Measurements from ENCODE around the gene MALAT1.

Gene MALAT1

DNA sequence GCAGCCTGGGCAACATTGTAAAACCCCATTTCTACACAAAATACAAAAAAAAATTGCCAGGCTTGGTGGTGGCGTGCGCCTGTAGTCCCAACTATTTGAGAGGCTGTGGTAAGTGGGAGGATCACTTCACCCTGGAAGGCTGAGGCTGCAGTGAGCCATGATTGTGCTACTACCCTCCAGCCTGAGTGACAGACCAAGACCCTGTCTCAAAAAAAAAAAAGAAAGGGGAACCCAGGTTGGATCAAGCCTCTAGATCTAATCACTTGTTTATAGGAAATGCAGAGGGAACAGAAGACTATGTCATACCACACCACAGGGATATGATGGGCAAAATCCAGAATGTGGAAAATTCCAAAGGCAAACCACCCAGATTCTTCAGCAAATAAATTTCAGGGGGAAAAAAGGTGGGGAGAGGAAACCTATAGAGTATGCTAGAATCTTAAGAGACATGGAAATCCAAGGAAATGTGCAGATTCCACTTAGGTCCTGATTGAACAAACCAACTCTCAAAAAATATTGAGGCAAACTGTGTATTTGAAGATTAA lies 16.5 kb upstream of the MALAT1 start:
- Histone ChIP-seq H3K27me3 (replicated peaks; ENCODE audit: control insufficient read depth, insufficient read depth, low read length) (no peaks in the 10 kb centered on the region), H3K4me3 (ENCODE audit: low read length) (no peak overlapping the region), H3K36me3 (ENCODE audit: control insufficient read depth, insufficient read depth, low read length, severe bottlenecking) (no peaks in the 10 kb centered on the region), H3K9me3 (ENCODE audit: control insufficient read depth, low read length) (no peaks in the 10 kb centered on the region), H3K4me1 (ENCODE audit: control insufficient read depth, insufficient read depth, low read length) (peaks cover 76% of the 10 kb centered on the region), H3K9ac (ENCODE audit: low read length) (peak overlapping the region; percentile 73)
- no peak for DNase-seq (ENCODE audit: low read depth)

DNA sequence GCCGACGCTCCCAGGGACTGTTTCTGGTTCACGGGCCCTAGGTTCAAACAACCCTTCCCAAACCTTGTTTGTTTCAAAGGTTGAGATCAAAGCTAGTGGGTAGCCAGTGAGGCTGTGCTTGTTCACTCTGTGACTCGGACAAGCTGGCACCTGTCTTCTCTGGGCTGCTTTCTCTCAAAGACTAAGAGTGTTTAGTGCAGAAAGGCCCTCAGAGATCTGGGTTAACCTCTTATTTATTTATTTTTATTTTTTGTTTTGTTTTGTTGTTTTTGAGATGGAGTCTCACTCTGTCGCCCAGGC lies 13.0 kb upstream of the MALAT1 start:
- Histone ChIP-seq H3K4me1 (ENCODE audit: control insufficient read depth, insufficient read depth, low read length) (peaks cover 76% of the 10 kb centered on the region), H3K4me3 (ENCODE audit: low read length) (peak overlapping the region; percentile 25)
- peak; percentile 27 for DNase-seq (ENCODE audit: low read depth)

DNA sequence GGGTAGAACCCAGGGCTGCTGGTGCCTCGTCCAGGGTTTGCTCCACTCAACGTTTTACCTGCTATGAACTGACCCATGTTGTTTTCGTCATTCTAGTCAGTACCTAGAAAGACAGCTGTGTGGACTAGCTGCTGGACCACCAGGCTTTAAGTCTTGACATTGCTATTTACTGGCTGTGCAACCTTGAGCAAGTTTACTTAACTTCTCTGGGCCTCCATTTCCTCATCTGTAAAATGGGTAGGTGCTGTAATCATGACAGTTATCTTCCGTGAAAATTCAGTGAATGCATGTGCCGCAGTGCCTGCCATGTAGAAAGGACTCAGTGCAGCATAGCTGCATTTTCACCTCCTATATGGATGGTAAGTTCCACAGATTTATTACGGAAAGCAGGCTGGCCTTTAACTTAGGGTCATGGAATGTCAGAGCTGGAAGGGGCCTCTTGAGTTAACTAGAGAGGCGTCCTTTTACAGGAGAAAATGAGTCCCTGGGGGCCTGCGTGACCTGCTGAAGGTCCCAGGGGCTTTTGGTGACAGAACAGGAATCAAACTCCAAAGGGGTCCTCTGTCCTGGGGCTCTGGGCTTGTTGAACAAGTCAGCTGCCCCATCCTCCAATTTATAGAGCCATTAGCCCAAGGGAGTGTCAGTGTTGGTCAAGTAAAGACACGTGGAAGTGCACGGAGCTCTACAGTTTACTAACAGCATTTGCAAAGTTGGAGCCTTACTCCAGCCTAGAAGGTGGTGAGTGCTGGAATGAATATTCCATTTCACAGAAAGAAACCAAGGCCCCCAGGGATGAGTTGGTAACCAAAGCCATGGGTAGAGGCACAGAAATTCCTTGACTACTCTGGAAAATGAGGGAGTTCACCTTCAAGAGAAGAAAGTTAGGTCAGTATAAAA lies 12.0 kb upstream of the MALAT1 start:
- Histone ChIP-seq H3K4me3 (ENCODE audit: low read length) (peak overlapping the region; percentile 60), H3K9me3 (ENCODE audit: control insufficient read depth, low read length) (no peaks in the 10 kb centered on the region), H3K9ac (ENCODE audit: low read length) (peak overlapping the region; percentile 91), H3K36me3 (ENCODE audit: control insufficient read depth, insufficient read depth, low read length, severe bottlenecking) (no peaks in the 10 kb centered on the region), H3K4me1 (ENCODE audit: control insufficient read depth, insufficient read depth, low read length) (peaks cover 80% of the 10 kb centered on the region), H3K27me3 (replicated peaks; ENCODE audit: control insufficient read depth, insufficient read depth, low read length) (no peaks in the 10 kb centered on the region)
- no peak for DNase-seq (ENCODE audit: low read depth)

More for the DNA sequence above, 13.0 kb upstream of the MALAT1 start:
- Histone ChIP-seq H3K9me3 (ENCODE audit: control insufficient read depth, low read length) (no peaks in the 10 kb centered on the region), H3K9ac (ENCODE audit: low read length) (peak overlapping the region; percentile 91), H3K27me3 (replicated peaks; ENCODE audit: control insufficient read depth, insufficient read depth, low read length) (no peaks in the 10 kb centered on the region), H3K36me3 (ENCODE audit: control insufficient read depth, insufficient read depth, low read length, severe bottlenecking) (no peaks in the 10 kb centered on the region)

DNA sequence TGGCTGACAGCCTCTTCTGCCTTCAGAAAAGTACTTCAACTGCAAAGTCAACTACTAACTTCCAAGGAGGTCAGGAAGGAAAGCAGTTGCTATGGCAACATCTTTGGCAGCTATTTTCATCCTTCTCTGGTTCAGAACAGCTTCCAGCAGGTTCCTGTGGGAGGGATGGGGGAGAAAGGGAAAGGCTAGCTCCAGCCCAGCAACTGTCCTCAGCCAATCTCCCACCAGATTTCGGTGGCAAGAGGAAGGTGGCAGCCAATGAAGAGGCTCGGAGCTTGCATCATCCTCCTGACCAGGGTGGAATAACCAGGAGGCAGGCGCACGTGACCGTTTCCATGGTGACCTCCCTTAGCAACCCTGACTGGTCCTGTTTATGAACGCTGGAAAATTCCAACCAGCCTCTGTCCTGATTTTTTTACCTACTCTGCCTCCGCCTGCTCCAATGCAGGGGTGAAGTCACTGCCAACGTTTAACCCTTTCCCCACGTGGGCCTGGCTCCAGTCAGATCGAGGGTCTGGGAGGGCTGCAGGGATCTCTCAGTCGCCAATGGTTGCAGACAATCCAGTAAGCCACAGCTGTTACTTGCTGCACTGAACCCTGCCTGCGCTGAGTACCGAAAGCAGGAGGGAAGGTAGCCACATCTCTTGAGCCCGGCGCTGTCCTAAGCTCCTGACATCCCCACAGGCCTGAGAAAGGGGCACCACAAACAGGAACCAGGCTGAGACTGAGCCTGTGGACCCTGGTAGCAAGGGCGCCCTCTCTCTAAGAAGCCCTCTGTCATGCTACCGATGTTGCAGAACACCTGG lies 11.2 kb upstream of the MALAT1 start:
- H3K4me1 ChIP-seq (ENCODE audit: control insufficient read depth, insufficient read depth, low read length): peaks cover 83% of the 10 kb centered on the region
- H3K27me3 ChIP-seq (replicated peaks; ENCODE audit: control insufficient read depth, insufficient read depth, low read length): no peaks in the 10 kb centered on the region
- peak; percentile 100 for DNase-seq (ENCODE audit: low read depth)
- H3K9ac ChIP-seq (ENCODE audit: low read length): peak overlapping the region; percentile 94
- H3K36me3 ChIP-seq (ENCODE audit: control insufficient read depth, insufficient read depth, low read length, severe bottlenecking): no peaks in the 10 kb centered on the region
- H3K4me3 ChIP-seq (ENCODE audit: low read length): peak overlapping the region; percentile 60
- H3K9me3 ChIP-seq (ENCODE audit: control insufficient read depth, low read length): no peaks in the 10 kb centered on the region

DNA sequence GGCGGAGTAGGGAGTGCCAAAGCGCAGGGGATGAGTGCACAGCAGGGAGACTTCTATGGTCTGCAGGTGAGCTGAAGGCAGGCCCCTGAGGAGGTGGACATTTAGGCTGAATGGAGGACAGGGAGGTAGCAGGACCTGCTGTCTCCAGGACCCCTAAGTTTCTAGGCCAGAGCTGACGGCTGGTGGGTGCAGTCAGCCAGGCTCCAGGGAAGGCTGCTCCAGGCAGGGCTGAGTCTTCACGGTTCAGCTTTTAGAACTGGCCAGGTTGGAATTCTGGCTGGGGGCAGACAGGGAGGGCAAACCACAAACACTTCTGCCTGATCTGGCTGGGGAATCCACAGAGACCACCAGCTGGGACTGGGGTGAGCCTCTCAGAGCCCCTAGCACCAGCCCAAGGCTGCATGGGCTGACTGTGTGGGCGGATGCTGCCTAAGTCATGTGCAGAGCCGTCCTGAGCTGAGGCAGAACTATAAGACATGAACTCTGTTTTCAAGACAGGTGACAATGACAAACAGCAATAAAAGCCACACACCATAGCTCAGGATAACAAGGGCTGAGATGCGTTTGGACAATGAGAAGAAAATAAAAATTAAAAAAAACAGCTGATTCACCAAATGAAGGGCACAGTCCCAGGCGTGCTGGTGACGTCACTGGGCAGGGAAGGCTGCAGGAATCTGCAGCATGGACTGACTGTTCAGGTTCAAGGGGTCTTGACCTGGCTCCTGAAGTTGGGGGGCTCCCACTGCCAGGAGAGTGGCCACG lies 10.4 kb upstream of the MALAT1 start:
- no peaks in the 10 kb centered on the region for H3K36me3 ChIP-seq (ENCODE audit: control insufficient read depth, insufficient read depth, low read length, severe bottlenecking)
- no peaks in the 10 kb centered on the region for H3K27me3 ChIP-seq (replicated peaks; ENCODE audit: control insufficient read depth, insufficient read depth, low read length)
- peaks cover 91% of the 10 kb centered on the region for H3K4me1 ChIP-seq (ENCODE audit: control insufficient read depth, insufficient read depth, low read length)
- peak overlapping the region; percentile 58 for H3K4me3 ChIP-seq (ENCODE audit: low read length)
- DNase-seq (ENCODE audit: low read depth): peak; percentile 73
- H3K9ac ChIP-seq (ENCODE audit: low read length): peak overlapping the region; percentile 94
- no peaks in the 10 kb centered on the region for H3K9me3 ChIP-seq (ENCODE audit: control insufficient read depth, low read length)

DNA sequence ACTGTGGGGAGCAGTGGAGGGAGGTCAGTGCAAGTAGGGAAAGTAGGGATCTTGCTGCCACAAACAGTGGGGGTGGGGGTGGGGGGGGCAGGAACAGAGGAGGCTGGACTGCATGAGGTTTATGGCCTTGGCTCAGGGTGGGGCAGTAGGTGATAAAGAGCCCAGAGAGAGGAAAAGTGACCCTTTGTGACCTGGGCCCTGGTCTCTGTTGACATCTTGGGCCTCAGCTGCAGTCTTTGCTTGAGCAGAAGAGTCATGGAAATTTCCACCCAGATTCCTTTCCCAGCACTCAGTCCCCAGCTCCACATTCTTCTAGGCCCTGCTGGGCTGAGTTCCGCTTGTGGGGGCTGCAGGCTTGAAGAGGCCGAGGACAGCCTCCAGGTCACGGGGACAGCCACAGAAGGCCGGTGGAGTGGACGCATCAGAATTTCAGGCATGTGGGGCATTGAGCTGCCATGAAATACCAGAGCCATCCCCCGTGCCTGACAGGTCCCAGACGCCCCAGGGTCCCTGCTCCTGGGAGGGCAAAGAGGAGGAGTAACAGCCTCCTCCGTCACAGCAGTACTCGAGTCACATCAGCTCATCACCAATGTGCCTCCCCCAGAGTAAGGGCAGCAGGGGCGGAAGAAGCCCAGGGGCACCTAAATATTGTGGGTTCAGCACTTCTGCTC lies 9.7 kb upstream of the MALAT1 start:
- Histone ChIP-seq H3K9me3 (ENCODE audit: control insufficient read depth, low read length) (no peaks in the 10 kb centered on the region), H3K36me3 (ENCODE audit: control insufficient read depth, insufficient read depth, low read length, severe bottlenecking) (no peaks in the 10 kb centered on the region), H3K4me1 (ENCODE audit: control insufficient read depth, insufficient read depth, low read length) (peaks cover 93% of the 10 kb centered on the region), H3K4me3 (ENCODE audit: low read length) (peak overlapping the region; percentile 58), H3K27me3 (replicated peaks; ENCODE audit: control insufficient read depth, insufficient read depth, low read length) (no peaks in the 10 kb centered on the region), H3K9ac (ENCODE audit: low read length) (peak overlapping the region; percentile 94)
- DNase-seq (ENCODE audit: low read depth): peak; percentile 86

DNA sequence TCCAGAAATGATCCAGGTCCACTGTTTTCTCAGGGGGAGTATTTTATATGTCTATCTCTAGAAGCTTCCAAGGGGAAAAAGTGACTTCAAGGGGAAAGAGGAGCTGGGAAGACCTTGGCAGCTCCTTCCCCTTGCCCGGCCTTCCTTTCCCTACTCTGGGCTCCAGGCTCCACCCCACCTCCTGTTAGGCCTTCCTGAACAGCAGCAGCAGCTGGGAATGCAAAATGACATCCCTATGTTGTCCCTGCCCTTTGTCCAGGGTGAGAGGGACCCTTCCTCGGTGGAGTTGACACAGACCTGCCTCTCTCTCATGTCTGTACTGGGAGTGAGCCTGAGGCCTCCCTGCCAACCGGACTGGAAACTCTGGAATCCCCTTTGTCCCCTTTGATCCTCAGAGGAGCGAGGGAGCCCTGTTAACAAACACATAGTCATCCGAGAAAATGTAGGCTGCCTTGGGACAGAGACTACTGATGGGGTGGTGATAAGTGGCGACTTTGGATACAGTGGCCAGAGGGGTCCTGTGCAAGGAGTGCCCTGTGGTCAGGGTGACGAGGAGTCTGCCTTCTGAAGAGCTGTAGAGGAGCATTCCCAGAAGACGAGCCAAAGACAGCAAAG lies 9.0 kb upstream of the MALAT1 start:
- Histone ChIP-seq H3K4me3 (ENCODE audit: low read length) (peak overlapping the region; percentile 23), H3K27me3 (replicated peaks; ENCODE audit: control insufficient read depth, insufficient read depth, low read length) (no peaks in the 10 kb centered on the region), H3K9ac (ENCODE audit: low read length) (peak overlapping the region; percentile 94), H3K36me3 (ENCODE audit: control insufficient read depth, insufficient read depth, low read length, severe bottlenecking) (no peaks in the 10 kb centered on the region), H3K4me1 (ENCODE audit: control insufficient read depth, insufficient read depth, low read length) (peaks cover 95% of the 10 kb centered on the region), H3K9me3 (ENCODE audit: control insufficient read depth, low read length) (no peaks in the 10 kb centered on the region)
- peak; percentile 63 for DNase-seq (ENCODE audit: low read depth)

DNA sequence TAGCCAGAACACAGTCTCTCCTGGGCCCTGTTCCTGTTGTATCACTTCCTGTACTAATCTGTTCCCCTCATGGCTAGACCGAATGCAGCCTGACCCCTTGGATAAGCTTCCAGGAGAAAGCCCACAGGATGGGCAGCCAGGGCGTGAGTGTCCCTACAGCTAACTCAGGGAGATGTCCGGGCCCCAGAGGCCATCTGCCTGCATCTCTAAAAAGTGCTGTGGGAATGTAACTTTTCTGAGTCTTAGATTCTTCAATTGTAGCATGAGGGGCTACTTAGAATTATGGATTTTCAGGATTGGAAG lies 7.7 kb upstream of the MALAT1 start:
- H3K4me1 ChIP-seq (ENCODE audit: control insufficient read depth, insufficient read depth, low read length): peaks cover 92% of the 10 kb centered on the region
- H3K9me3 ChIP-seq (ENCODE audit: control insufficient read depth, low read length): no peaks in the 10 kb centered on the region

DNA sequence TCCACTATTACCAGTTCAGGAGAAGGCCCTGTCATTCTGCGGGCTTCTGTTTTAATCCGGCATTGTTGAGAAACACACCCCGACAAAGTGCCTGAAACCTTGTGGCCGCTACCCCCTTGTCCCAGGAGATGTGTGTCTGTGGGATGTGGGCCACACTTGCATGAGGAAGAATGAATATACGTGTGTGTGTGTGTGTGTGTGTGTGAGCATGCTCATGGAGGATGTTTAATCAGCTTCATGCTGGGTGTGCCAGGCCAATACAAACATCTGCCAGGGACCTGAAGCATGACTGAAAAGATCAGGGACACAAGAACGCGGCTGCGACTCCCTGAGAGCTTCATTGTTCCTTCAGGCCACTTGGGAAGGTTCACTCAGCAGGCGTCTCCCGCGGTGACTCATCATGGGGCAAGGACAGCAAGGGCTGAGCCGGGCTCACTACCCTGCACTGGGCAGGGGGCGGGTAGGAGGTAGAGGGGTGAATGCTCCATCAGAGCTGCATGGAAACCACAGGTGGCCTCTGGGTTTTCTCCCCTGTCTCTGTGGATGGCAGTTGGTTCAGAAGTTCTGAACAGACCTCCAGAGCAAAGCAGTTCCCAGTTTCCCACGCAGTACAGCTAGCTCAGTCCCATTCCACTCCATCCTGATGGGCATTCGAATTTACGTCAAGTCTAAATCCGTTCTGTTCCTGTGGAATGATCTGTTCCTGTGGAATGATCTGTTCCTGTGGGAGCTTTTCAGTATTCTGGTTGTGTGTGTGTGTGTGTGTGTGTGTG lies 7.0 kb upstream of the MALAT1 start:
- Histone ChIP-seq H3K9me3 (ENCODE audit: control insufficient read depth, low read length) (no peaks in the 10 kb centered on the region), H3K4me1 (ENCODE audit: control insufficient read depth, insufficient read depth, low read length) (peaks cover 92% of the 10 kb centered on the region), H3K27me3 (replicated peaks; ENCODE audit: control insufficient read depth, insufficient read depth, low read length) (no peaks in the 10 kb centered on the region), H3K4me3 (ENCODE audit: low read length) (peak overlapping the region; percentile 71), H3K9ac (ENCODE audit: low read length) (peak overlapping the region; percentile 94), H3K36me3 (ENCODE audit: control insufficient read depth, insufficient read depth, low read length, severe bottlenecking) (no peaks in the 10 kb centered on the region)
- DNase-seq (ENCODE audit: low read depth): peak; percentile 94

More for the DNA sequence above, 7.7 kb upstream of the MALAT1 start:
- Histone ChIP-seq H3K4me3 (ENCODE audit: low read length) (peak overlapping the region; percentile 71), H3K36me3 (ENCODE audit: control insufficient read depth, insufficient read depth, low read length, severe bottlenecking) (no peaks in the 10 kb centered on the region), H3K27me3 (replicated peaks; ENCODE audit: control insufficient read depth, insufficient read depth, low read length) (no peaks in the 10 kb centered on the region), H3K9ac (ENCODE audit: low read length) (peak overlapping the region; percentile 94)
- peak; percentile 24 for DNase-seq (ENCODE audit: low read depth)

DNA sequence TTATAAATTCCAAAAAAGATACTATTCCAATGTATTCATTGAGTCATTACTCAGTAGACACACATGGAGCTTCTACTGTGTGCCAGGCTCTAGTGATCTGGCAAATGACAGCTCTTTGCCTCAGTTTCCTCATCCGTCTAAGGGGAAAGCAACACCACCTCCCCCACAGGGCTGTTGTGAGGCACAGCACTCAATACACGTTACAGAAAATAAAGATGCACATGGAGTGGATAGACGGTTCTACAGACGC lies 6.5 kb upstream of the MALAT1 start:
- H3K4me3 ChIP-seq (ENCODE audit: low read length): peak overlapping the region; percentile 71
- no peaks in the 10 kb centered on the region for H3K36me3 ChIP-seq (ENCODE audit: control insufficient read depth, insufficient read depth, low read length, severe bottlenecking)
- H3K9me3 ChIP-seq (ENCODE audit: control insufficient read depth, low read length): no peaks in the 10 kb centered on the region
- no peak for DNase-seq (ENCODE audit: low read depth)
- peak overlapping the region; percentile 94 for H3K9ac ChIP-seq (ENCODE audit: low read length)
- peaks cover 91% of the 10 kb centered on the region for H3K4me1 ChIP-seq (ENCODE audit: control insufficient read depth, insufficient read depth, low read length)
- H3K27me3 ChIP-seq (replicated peaks; ENCODE audit: control insufficient read depth, insufficient read depth, low read length): no peaks in the 10 kb centered on the region

Data from adipocyte (in vitro differentiated cells).